Endothelial cell of umbilical vein (primary cell): ENCODE results near the gene OR10AD1.

Experiments used
- CTCF ChIP-seq, 2 donors: IDR thresholded peaks; 1 replicate in 1 of 2; 2 replicates in 1 of 2; pipeline ENCODE4 v1.5.1; 2011; ENCODE audit warnings: low read length in 2 of 2, mild to moderate bottlenecking in 2 of 2, moderate library complexity in 2 of 2, control low read depth in 1 of 2, inconsistent platforms in 1 of 2, low read depth in 1 of 2; ENCODE audit not compliant: insufficient read depth in 1 of 2; ENCODE audit errors: extremely low read depth in 1 of 2
- EZH2 ChIP-seq: IDR thresholded peaks from 2 replicates; pipeline ENCODE4 v1.6.1; 2012; ENCODE audit warnings: borderline replicate concordance, low read depth, mild to moderate bottlenecking, moderate library complexity, low read length, inconsistent platforms; ENCODE audit not compliant: severe bottlenecking
- POLR2A ChIP-seq: IDR thresholded peaks from 2 replicates; pipeline ENCODE4 v1.6.1; 2012; ENCODE audit warnings: low read depth, mild to moderate bottlenecking, control low read depth, low read length
- POLR2AphosphoS5 ChIP-seq: IDR thresholded peaks from 2 replicates; pipeline ENCODE4 v1.6.1; 2012; ENCODE audit warnings: low read depth, mild to moderate bottlenecking, control low read depth, low read length, moderate library complexity; ENCODE audit not compliant: insufficient read depth

GRCh38 chr12:48184549-48184922, 18.6 kb downstream of the OR10AD1 start:
- TF ChIP-seq CTCF (IDR thresholded peaks at IDR 0.05; ENCODE audit: extremely low read depth in 1 of 2, insufficient read depth in 1 of 2, low read depth in 1 of 2, low read length in 2 of 2) = no peak
- TF ChIP-seq POLR2A = no peak
- no peak for TF ChIP-seq POLR2AphosphoS5
- peak; percentile 64 for TF ChIP-seq EZH2
